Type B pancreatic cell (in vitro differentiated cells): ENCODE results near the gene HDAC1. TPM values are rescaled to one million over a fixed set of nuclear protein-coding genes. Genes with fewer than 3 reads are reported as not detected.

Source experiments
- DNase-seq: peaks from one replicate; pipeline ENCODE4 v3.0.0; 2021; ENCODE audit warnings: mixed read lengths; ENCODE audit not compliant: unreplicated experiment; ENCODE audit errors: extremely low spot score
- H3K27ac Mint-ChIP-seq: 2 replicates; pipeline ENCODE4 v1.8.0; 2021; ENCODE audit warnings: mild to moderate bottlenecking, mixed read lengths
- H3K27me3 Mint-ChIP-seq: 2 replicates; pipeline ENCODE4 v1.8.0; 2021; ENCODE audit warnings: mixed read lengths
- H3K36me3 Mint-ChIP-seq: 2 replicates; pipeline ENCODE4 v1.8.0; 2021; ENCODE audit warnings: mixed read lengths
- H3K4me1 Mint-ChIP-seq: one replicate; pipeline ENCODE4 v1.8.0; 2021; ENCODE audit warnings: mixed read lengths; ENCODE audit not compliant: unreplicated experiment
- H3K4me3 Mint-ChIP-seq: 2 replicates; pipeline ENCODE4 v1.8.0; 2021; ENCODE audit warnings: mild to moderate bottlenecking, mixed read lengths
- H3K9me3 Mint-ChIP-seq: 2 replicates; pipeline ENCODE4 v1.8.0; 2021; ENCODE audit warnings: mixed read lengths
- CTCF ChIP-seq: fragments of 200-600 bp; sonication (generic); conservative IDR thresholded peaks from 2 replicates; pipeline ENCODE4 v1.5.0; 2021; ENCODE audit warnings: antibody characterized with exemption, mild to moderate bottlenecking
- total RNA-seq: library from RNA; stranded (reverse); gene quantifications from 2 replicates; pipeline ENCODE4 v1.2.1, GENCODE V29; 2021; ENCODE audit warnings: low replicate concordance

HDAC1 gene
- total RNA-seq, 1 donor from 2014 or later, result 108 TPM

DNA sequence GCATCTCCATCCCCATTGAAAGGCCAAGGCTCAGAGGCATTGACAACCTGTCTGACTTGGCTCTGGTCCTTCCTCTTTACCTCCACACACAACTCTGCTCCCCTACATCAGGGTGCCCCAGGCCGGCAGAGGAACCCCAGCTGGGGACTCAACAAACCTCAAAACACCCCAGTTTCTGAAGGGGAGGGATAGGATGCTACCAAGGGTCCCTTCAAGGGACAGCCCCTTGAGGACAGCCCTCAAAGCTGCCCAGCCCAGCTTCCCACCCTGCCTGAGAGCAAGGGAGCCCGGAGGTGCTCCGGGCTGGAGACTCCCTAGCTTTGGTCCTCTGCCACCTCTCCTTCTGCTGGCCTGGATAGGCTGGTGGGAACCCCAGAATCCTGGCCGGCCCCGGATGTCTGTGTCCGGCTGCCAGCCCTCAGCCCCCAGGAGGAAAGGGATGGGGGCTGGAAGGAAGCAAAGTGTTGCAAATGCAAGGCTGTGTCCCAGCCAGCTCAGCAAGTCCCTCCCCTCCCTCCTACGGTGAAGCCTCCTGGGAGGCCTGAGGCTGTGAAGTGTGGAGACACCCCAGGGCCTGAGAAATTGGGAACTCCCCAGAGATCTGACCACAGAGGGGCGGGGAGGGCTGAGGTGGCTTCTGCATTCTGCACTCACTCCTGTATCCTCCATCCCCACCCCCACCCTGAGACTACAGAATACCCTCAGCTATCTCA is 45.2 kb downstream of the HDAC1 start:
- Mint-ChIP-seq H3K9me3 (no peaks in the 10 kb centered on the region), H3K4me3 (peak overlapping the region; percentile 82), H3K27me3 (no peaks in the 10 kb centered on the region), H3K36me3 (peaks cover 15% of the 10 kb centered on the region), H3K27ac (no peak overlapping the region), H3K4me1 (peaks cover 33% of the 10 kb centered on the region)
- DNase-seq, result no peak
- TF ChIP-seq CTCF, result no peak

GRCh38 chr1:32337855-32338636 is 46.2 kb downstream of the HDAC1 start:
- no peak for TF ChIP-seq CTCF
- DNase-seq, result no peak
- peaks cover 25% of the 10 kb centered on the region for H3K4me1 Mint-ChIP-seq
- no peaks in the 10 kb centered on the region for H3K27me3 Mint-ChIP-seq
- peak overlapping the region; percentile 52 for H3K27ac Mint-ChIP-seq
- no peaks in the 10 kb centered on the region for H3K9me3 Mint-ChIP-seq
- H3K4me3 Mint-ChIP-seq, result peak overlapping the region; percentile 72
- peaks cover 15% of the 10 kb centered on the region for H3K36me3 Mint-ChIP-seq

DNA sequence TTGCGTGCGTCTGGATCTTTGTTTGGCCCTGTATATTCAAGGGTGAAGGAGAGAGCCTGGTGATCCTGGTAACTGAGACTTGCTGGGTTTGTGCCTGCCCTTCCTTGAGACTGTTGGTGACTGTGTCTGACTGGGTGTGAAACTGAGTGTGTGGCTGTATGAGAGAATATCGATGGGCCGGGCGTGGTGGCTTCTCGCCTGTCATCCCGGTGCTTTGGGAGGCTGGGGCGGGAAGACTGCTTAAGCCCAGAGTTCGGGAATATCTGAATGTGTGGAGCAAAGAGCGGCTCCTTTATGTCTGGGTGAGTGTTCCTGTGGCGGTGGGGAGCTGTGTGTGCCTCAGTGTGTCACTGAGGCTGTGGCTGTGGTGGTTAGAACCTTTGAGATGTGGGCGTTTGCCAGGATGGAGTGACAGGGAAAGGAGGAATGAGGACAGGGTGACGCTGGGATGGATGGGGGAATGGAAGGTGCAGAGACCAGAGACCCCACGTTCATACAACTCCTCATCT is 46.8 kb downstream of the HDAC1 start:
- H3K27ac Mint-ChIP-seq, result peak overlapping the region; percentile 52
- DNase-seq, result no peak
- peak overlapping the region; percentile 63 for H3K4me3 Mint-ChIP-seq
- TF ChIP-seq CTCF, result no peak
- H3K9me3 Mint-ChIP-seq, result no peaks in the 10 kb centered on the region
- no peaks in the 10 kb centered on the region for H3K27me3 Mint-ChIP-seq
- H3K4me1 Mint-ChIP-seq, result peaks cover 19% of the 10 kb centered on the region
- peaks cover 10% of the 10 kb centered on the region for H3K36me3 Mint-ChIP-seq

- no peak for DNase-seq
- Mint-ChIP-seq H3K4me3 (no peak overlapping the region), H3K27ac (no peak overlapping the region)
These were observed 47.6 kb downstream of the HDAC1 start for GRCh38 chr1:32339363-32339978.

More at GRCh38 chr1:32339363-32339978, 47.6 kb downstream of the HDAC1 start:
- no peaks in the 10 kb centered on the region for H3K9me3 Mint-ChIP-seq
- no peak for TF ChIP-seq CTCF
- no peaks in the 10 kb centered on the region for H3K27me3 Mint-ChIP-seq
- H3K36me3 Mint-ChIP-seq, result peaks cover 3% of the 10 kb centered on the region
- H3K4me1 Mint-ChIP-seq, result peaks cover 12% of the 10 kb centered on the region
